DMS153 treated with DMSO at 0.1 percent for 48 hours (cell line): ENCODE data around the gene AIFM3.
"Not testable (repeated sequence)": the region's sequence is repeated elsewhere in the genome, so short reads cannot be mapped to it uniquely, and the experiment has no call there.

ENCODE experiments used
- DNase-seq: peaks from one replicate; lab custom pipeline; 2025; ENCODE audit not compliant: unreplicated experiment; lab: John Stamatoyannopoulos, UW

Gene AIFM3

GRCh38 chr22:20966883-20967696 is at the start of gene AIFM3:
TSS of gene AIFM3 (plus strand) at chr22:20967255. CDS start at chr22:20967945, 690 bp downstream.
- no peak for DNase-seq

DNA sequence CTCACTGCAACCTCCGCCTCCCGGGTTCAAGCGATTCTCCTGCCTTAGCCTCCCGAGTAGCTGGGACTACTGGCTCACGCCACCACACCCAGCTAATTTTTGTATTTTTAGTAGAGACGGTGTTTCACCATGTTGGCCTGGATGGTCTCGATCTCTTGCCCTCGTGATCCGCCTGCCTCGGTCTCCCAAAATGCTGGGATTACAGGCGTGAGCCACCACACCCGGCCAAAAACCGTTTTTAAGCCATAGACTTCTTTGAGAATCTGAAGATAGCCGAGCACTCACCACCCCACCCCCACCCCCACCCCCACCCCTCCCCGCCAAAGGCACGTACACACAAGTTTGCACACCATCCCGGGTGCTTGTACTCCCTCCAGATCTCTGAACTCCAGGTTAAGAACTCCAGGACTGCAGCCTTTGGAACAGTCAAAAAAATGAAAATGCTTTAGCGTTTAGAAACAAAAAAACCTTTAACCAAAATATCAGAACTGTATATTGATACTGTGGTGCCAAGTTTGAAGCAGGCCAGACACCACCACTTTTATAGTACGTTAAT is 48.3 kb upstream of the AIFM3 start:
- DNase-seq, result no peak

DNA sequence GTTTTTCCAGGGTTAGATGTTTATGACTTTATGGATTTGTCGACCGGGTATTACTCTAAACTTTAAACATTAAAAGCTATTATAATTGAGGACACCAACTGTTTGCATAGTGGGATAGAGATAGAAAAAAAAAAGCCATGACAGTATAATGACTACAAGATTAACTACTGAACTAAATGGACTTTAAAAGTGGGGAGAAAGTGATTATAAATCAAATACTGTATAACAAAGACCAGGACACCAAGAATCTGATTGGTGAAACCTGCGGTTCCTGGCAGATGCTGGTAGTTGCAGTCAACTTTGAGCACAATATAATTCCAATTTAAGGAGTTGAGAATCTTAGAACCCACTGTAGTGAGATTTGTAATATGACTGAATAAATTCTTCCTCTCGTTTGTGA is 47.3 kb upstream of the AIFM3 start:
- no peak for DNase-seq

DNA sequence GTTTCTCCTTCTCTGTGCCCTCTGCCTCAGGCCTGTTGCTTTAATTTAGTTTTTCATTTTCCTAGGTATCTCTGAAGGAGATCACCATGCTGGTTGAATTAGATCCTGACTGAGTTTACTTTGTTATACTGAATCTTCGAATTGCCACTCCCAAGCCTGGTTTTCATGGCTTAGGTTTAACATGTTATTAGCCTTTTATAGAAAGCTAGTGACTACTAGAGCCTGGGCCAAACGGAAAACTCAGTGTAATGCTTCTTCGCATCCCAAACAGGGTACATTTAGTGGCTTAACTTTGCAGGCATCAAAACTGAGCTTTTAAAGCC is 46.2 kb upstream of the AIFM3 start:
- no peak for DNase-seq

GRCh38 chr22:20922141-20922751 is 44.8 kb upstream of the AIFM3 start:
- no peak for DNase-seq

DNA sequence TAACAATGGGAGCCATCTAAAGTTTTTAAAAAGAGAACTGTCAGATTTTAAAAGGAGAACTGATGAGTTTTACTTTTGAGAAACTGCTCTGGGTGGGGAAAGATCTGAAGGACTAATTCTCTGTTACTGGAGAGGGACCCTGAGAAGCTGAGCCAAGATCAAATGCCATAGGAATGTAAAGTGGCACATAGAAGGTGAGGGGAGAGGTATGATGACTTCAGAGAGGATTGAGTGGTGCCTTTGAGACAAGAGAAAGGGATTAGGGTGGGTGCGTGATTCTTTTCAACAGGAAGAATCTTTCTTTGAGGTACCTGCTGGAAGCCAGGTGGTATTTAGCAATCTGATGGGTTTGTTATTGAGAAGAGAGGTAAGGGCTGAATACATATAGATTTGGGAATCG is 40.8 kb upstream of the AIFM3 start:
- DNase-seq, result no peak

GRCh38 chr22:20927940-20928572 is 39.0 kb upstream of the AIFM3 start:
- DNase-seq, result no peak

GRCh38 chr22:20928573-20928967 is 38.5 kb upstream of the AIFM3 start:
- DNase-seq, result no peak

DNA sequence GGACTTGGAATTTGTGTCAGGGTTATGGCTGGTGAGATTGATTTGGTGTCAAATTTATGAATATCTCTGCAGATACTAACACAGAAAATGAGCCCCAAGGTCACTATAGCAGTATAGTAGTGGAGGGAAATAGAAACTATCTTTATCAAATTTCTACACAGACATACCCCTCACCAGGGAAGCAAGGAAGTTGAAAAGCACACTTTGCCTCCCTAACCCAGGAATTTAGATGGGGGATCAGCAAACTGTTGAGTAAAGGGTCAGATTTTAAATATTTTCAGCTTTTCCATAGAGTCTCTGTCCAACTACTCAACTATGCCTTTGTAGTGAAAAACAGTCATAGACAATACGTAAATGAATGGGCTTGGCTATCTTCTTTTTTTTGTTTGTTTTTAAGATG is 37.1 kb upstream of the AIFM3 start:
- no peak for DNase-seq

DNA sequence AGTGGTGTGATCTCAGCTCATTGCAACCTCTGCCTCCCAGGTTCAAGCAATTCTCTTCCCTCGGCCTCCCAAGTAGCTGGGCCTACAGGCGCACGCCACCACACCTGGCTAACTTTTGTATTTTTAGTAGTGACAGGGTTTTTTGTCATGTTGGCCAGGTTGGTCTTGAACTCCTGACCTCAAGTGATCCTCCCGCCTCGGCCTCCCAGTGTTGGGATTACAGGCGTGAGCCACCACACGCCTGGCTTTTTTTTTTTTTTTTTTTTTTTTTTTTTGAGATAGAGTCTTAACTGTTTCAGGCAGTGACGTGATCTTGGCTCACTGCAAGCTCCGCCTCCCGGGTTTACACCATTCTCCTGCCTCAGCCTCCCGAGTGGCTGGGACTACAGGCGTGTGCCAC is 36.6 kb upstream of the AIFM3 start:
- DNase-seq, result not testable (repeated sequence)

GRCh38 chr22:20931126-20931654 is 35.9 kb upstream of the AIFM3 start:
- DNase-seq, result no peak

GRCh38 chr22:20933910-20934309 is 33.1 kb upstream of the AIFM3 start:
- DNase-seq, result no peak

DNA sequence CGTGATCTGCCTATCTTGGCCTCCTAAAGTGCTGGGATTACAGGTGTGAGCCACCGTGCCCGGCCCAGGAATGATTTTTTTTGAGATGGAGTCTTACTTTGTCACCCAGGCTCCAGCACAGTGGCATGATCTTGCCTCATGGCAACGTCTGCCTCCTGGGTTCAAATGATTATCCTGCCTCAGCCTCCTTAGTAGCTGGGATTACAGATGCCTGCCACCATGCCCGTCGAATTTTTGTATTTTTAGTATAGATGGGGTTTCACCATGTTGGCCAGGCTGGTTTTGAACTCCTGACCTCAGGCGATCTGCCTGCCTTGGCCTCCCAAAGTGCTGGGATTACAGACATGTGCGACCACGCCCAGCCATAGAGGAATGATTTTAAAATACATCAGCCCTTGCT is 32.0 kb upstream of the AIFM3 start:
- not testable (repeated sequence) for DNase-seq

DNA sequence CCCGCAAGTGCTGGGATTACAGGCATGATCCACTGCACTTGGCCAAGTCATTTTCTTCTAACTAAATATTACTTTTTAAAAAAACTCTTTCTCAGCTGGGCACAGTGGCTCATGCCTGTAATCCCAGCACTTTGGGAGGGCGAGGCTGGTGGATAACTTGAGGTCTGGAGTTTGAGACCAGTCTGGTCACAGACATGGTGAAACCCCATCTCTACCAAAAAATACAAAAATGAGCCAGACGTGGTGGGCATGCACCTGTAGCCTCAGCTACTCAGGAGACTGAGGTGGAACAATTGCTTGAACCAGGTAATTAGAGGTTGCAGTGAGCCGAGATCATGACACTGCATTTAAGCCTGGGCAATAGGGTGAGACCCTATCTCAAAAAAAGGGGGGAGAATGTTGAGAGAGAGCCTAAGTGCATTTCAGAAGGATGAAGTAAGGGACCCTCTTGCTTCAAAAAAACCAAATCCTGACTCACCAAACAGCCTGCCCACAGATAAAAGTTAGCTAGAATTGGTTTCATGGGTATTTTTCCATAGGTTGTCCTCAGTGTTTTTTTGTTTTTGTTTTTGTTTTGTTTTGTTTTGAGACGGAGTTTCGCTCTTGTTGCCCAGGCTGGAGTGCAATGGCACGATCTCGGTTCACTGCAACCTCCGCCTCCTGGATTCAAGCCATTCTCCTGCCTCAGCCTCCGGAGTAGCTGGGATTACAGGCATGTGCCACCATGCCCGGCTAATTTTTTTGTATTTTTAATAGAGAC is 31.1 kb upstream of the AIFM3 start:
- not testable (repeated sequence) for DNase-seq

DNA sequence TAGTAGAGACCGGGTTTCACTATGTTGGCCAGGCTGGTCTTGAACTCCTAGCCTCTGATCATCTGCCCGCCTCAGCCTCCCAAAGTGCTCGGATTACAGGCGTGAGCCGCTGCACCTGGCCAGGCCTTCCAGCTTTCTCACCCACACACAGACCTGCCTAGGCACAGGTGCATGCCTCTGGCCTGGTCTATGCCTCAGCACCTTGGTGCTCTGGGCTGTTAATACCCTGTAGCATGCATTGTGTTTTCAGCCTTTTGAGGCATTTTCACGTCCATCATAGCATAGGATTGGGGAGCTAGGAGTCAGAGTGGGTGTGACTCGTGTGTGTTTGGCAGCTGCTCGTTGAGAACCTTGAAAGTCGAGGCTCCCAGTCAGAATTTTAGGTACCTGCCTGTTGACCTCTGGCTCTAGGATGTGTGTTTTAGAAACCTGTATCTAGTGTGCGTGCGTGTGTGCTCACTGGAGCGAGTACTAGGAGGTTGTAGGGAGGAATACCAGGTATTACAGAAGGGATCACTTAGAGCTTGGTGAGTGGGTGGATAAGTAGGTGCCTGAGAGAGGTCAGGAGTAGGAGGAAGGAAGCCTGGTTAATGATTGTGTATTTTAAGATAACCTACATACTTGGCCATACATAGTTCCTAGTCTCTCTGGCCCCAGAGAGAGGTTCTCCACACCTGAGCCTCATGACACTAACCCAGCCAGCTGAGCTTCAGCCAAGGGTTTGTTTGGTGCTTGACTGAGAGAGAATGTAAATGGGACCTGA is 29.8 kb upstream of the AIFM3 start:
- no peak for DNase-seq

DNA sequence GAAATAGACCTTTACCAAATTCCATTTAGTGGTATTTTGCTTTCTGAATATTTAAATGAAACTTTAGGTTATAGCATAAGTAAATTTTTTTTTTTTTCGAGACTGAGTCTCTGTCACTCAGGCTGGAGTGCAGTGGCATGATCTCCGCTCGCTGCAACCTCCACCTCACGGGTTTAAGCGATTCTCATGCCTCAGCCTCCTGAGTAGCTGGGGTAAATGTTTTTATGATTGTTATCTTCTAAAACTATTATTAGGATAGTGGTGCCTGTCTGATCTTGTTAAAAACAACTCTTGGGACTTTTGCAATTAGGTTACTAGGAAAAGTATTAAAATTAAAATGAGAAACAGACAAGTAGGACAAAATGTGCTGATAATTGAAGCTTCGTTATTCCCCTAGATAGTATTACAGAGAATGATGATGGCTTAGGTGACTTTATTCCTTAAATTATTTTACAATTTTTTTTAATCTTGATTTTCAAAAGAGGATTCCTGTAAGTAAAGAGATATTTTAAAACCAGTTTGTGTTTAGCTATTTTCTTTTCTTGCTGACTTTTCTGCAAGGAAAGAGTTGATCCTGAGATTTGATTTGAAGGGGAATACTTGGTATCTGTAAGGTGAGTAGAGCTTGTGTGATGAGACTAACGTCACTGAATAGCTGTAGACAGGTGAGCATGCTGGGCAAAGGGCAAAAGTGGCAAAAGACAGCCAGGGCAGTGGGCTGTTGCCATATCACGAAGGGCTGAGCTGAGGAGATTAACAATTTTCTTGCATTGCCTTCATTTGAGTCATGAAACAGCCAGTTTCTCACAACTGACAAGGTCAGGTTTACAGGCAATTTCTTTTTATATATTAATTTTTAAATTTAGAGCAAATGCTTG is 29.0 kb upstream of the AIFM3 start:
- no peak for DNase-seq

DNA sequence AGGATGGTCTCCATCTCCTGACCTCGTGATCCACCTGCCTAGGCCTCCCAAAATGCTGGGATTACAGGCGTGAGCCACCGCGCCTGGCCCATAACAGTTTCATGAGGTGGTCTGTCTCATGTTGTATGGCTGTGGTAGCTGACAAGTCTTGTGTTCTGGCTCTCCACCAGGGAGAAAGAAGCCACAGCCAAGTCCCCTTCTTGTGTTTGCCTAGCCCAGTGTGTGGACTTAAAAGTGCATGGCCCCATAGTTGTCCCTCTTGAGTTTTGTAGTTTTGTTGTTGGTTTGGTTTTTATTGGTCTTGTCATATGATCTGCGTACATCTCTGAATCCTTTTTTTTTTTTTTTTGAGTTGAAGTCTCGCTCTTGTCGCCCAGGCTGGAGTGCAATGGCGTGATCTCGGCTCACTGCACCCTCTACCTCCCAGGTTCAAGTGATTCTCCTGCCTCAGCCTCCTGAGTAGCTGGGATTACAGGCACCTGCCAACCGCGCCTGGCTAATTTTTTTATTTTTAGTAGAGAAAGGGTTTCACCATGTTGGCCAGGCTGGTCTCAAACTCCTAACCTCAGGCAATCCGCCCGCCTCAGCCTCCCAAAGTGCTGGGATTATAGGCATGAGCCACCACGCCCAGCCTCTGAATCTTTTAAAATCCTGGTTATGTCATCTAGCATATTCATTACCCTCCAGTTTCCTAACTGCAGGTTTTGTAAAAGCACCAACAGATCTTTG is 27.4 kb upstream of the AIFM3 start:
- DNase-seq, result not testable (repeated sequence)

DNA sequence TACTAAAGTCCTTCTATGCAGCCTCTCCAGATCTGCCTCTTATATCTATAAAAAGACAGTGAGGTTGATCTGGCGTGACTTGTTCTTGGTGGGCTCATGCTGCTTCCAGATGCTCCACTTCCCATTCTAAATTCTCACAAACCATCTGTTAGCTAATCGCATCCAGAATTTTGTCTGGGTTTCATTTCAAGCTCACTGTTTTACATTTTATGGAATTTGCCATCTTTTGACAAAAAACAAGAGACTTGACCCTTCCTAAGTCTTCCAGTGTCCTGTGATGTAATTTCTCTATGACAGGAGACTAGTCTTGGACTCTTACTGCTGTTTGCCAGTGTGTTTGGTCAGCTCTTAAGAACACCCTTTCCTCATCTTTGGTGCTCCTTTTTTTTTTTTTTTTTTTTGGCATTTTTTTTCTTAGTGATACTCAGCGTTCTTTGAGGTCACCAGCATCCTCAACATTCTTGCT is 26.8 kb upstream of the AIFM3 start:
- no peak for DNase-seq
